ENCODE data around the gene CYP2J2.
"Not testable (repeated sequence)": the region's sequence is repeated elsewhere in the genome, so short reads cannot be mapped to it uniquely, and the experiment has no call there.

The CYP2J2 gene

GRCh38 chr1:59866462-59866861 lies 60.1 kb downstream of the CYP2J2 start:
- TF ChIP-seq CTCF (conservative IDR thresholded peaks at IDR 0.05; ENCODE audit: low read depth, low read length), result no peak
- DNase-seq (ENCODE audit: low read depth), result no peak
- H3K4me3 ChIP-seq (ENCODE audit: low read length), result no peak overlapping the region

GRCh38 chr1:59857679-59858354 lies 68.8 kb downstream of the CYP2J2 start:
- TF ChIP-seq CTCF (conservative IDR thresholded peaks at IDR 0.05; ENCODE audit: low read depth, low read length), result no peak
- no peak for DNase-seq (ENCODE audit: low read depth)
- H3K4me3 ChIP-seq (ENCODE audit: low read length), result no peak overlapping the region

DNA sequence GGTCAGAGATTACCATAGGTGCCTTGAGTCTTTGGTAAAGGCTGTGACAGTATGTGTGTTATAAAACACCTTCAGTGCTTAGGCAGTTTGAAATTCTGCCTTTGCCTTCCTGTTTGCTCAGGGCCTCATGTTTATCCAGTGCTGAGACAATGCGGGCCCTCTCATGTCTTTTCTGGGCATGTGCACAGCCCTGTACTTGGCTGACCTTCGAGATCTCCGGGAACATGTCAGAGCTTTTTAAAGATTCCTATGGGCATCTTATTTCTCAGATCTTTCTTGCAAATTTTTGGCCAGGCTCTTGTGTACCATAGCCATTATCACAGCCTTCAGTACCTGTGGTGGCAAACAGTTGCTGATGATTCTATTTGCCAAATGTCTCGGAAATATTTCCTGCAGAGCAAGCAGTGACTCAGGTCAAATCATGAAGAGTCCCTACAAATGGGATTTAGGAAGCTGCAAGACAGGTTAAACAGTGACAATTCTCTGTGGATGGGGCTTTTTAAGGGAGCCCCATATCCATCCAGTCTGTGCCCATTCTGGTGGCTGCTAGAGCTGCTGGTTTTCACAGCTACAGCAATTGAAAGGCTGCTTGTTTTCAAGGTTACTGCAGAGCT lies 69.7 kb downstream of the CYP2J2 start:
- H3K4me3 ChIP-seq (ENCODE audit: low read length), result no peak overlapping the region
- DNase-seq (ENCODE audit: low read depth), result no peak
- TF ChIP-seq CTCF (conservative IDR thresholded peaks at IDR 0.05; ENCODE audit: low read depth, low read length), result no peak

DNA sequence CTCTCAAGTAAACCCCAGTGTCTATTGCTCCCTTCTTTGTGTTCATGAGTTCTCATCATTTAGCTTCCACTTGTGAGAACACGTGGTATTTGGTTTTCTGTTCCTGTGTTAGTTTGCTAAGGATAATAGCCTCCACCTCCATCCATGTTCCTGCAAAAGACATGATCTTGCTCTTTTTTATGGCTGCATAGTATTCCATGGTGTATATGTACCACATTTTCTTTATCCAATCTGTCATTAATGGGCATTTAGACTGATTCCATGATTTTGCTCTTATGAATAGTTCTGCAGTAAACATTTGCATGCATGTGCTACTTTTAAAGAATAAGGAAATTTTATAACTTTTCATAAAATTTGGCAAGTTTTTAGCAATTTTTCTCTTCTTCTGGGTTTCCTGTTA lies 71.3 kb downstream of the CYP2J2 start:
- H3K4me3 ChIP-seq (ENCODE audit: low read length); DNase-seq (ENCODE audit: low read depth): not testable (repeated sequence)

- TF ChIP-seq CTCF (conservative IDR thresholded peaks at IDR 0.05; ENCODE audit: low read depth, low read length), result no peak
- no peak for DNase-seq (ENCODE audit: low read depth)
- H3K4me3 ChIP-seq (ENCODE audit: low read length), result no peak overlapping the region
These were observed 74.5 kb downstream of the CYP2J2 start for GRCh38 chr1:59852117-59852516.

GRCh38 chr1:59846895-59847282 lies 79.7 kb downstream of the CYP2J2 start:
- H3K4me3 ChIP-seq (ENCODE audit: low read length), result no peak overlapping the region
- no peak for TF ChIP-seq CTCF (conservative IDR thresholded peaks at IDR 0.05; ENCODE audit: low read depth, low read length)
- no peak for DNase-seq (ENCODE audit: low read depth)

DNA sequence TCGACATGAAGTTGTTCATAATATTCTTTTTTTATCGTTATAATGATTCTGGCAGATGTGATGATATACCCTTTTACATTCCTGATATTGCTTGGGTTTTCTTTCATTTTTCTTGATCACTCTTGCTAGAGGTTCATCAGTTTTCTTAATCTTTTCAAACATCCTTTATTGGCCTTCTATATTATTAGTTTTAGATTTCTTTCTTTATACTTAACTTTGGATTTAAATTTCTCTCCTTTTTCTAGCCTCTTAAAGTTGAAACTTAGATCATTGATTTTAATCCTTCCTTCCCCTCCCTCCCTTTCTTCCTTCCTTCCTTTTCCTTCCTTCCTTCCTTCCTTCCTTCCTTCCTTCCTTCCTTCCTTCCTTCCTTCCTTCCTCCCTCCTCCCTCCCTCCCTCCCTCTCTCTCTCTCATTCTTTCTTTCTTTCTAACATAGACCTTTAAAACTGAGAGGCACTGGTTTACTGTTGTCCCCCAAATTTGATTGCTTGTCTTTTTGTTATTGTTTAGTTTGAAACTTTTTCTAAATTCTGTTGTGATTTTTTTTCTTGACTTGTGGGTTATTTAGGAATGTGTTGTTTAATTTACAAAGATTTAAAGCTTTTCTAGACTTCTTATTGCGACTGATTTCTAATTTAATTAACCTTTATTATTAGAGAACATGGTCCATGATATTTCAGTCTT lies 80.2 kb downstream of the CYP2J2 start:
- no peak for DNase-seq (ENCODE audit: low read depth)
- H3K4me3 ChIP-seq (ENCODE audit: low read length), result no peak overlapping the region
- no peak for TF ChIP-seq CTCF (conservative IDR thresholded peaks at IDR 0.05; ENCODE audit: low read depth, low read length)
